Mucosa of rectum (tissue), 2 donors: ENCODE results near the gene WDR82.

Experiments
- H3K27ac ChIP-seq, 2 donors: one replicate each; pipeline ENCODE4 v1.7.0; 2013; ENCODE audit warnings: inconsistent platforms in 2 of 2, low read depth in 2 of 2, low read length in 2 of 2
- H3K27me3 ChIP-seq, 2 donors: one replicate each; pipeline ENCODE4 v1.7.0; 2013; ENCODE audit warnings: low read length in 2 of 2; ENCODE audit not compliant: control insufficient read depth in 2 of 2, insufficient read depth in 2 of 2
- H3K36me3 ChIP-seq, 2 donors: one replicate each; pipeline ENCODE4 v1.7.0; 2013; ENCODE audit warnings: low read length in 2 of 2; ENCODE audit not compliant: control insufficient read depth in 2 of 2, insufficient read depth in 2 of 2
- H3K4me1 ChIP-seq, 2 donors: one replicate each; pipeline ENCODE4 v1.7.0; 2013; ENCODE audit warnings: low read length in 2 of 2, mild to moderate bottlenecking in 1 of 2; ENCODE audit not compliant: control insufficient read depth in 2 of 2, insufficient read depth in 2 of 2
- H3K4me3 ChIP-seq, 2 donors: one replicate each; pipeline ENCODE4 v1.7.0; 2013; ENCODE audit warnings: low read length in 2 of 2
- H3K9ac ChIP-seq, 2 donors: one replicate each; pipeline ENCODE4 v1.7.0; 2013; ENCODE audit warnings: low read length in 2 of 2, low read depth in 1 of 2, mild to moderate bottlenecking in 1 of 2
- H3K9me3 ChIP-seq, 2 donors: one replicate each; pipeline ENCODE4 v1.7.0; 2013; ENCODE audit warnings: low read length in 2 of 2; ENCODE audit not compliant: control insufficient read depth in 2 of 2
- donor health status: healthy.
- donor health status: Normal muscosa, but diverticular disease.

Gene WDR82

GRCh38 chr3:52247409-52248164 is 30.9 kb downstream of the WDR82 start:
- peaks cover 11 to 17% of the 10 kb centered on the region in 2 donors for H3K4me1 ChIP-seq
- no peaks in the 10 kb centered on the region for H3K27me3 ChIP-seq
- no peak overlapping the region for H3K9ac ChIP-seq
- H3K36me3 ChIP-seq = peaks cover 11 to 19% of the 10 kb centered on the region in 2 donors
- H3K9me3 ChIP-seq = no peaks in the 10 kb centered on the region
- no peak overlapping the region for H3K27ac ChIP-seq
- peak overlapping the region in 1 of 2 donors; percentile 22 for H3K4me3 ChIP-seq

GRCh38 chr3:52246728-52247408 is 31.6 kb downstream of the WDR82 start:
- peaks cover 11 to 17% of the 10 kb centered on the region in 2 donors for H3K4me1 ChIP-seq
- peaks cover 11 to 19% of the 10 kb centered on the region in 2 donors for H3K36me3 ChIP-seq
- H3K27ac ChIP-seq = peak overlapping the region in 1 of 2 donors; percentile 87
- H3K4me3 ChIP-seq = peak overlapping the region; percentile 72 to 74
- no peak overlapping the region for H3K9ac ChIP-seq
- H3K27me3 ChIP-seq = no peaks in the 10 kb centered on the region
- no peaks in the 10 kb centered on the region for H3K9me3 ChIP-seq

- peak overlapping the region; percentile 75 to 83 for H3K9ac ChIP-seq
- H3K4me3 ChIP-seq = peak overlapping the region; percentile 72 to 74
- H3K36me3 ChIP-seq = peaks cover 11 to 16% of the 10 kb centered on the region in 2 donors
- H3K4me1 ChIP-seq = peaks cover 11 to 17% of the 10 kb centered on the region in 2 donors
- H3K9me3 ChIP-seq = no peaks in the 10 kb centered on the region
- no peaks in the 10 kb centered on the region for H3K27me3 ChIP-seq
- H3K27ac ChIP-seq = peak overlapping the region; percentile 61 to 87
These were observed 32.2 kb downstream of the WDR82 start for GRCh38 chr3:52246264-52246620.

- Histone ChIP-seq H3K4me3 (peak within 1 kb of the TSS; percentile 72 to 74), H3K27me3 (no peaks in the 10 kb centered on the region), H3K4me1 (peaks cover 11 to 17% of the 10 kb centered on the region in 2 donors), H3K9me3 (no peaks in the 10 kb centered on the region), H3K36me3 (peaks cover 11 to 13% of the 10 kb centered on the region in 2 donors), H3K27ac (peak within 1 kb of the TSS; percentile 72 to 87), H3K9ac (peak within 1 kb of the TSS; percentile 75 to 83)
These were observed 32.9 kb downstream of the WDR82 start, which contains the start of gene PPM1M for GRCh38 chr3:52245322-52246263. Gene PPM1M, plus strand, starts transcription at chr3:52245759. Its CDS starts 66 bp downstream, at chr3:52245825.

GRCh38 chr3:52243791-52244628 is 34.4 kb downstream of the WDR82 start:
- Histone ChIP-seq H3K27me3 (no peaks in the 10 kb centered on the region), H3K4me3 (no peak overlapping the region), H3K9me3 (no peaks in the 10 kb centered on the region), H3K27ac (peak overlapping the region in 1 of 2 donors; percentile 87), H3K36me3 (peaks cover 5% of the 10 kb centered on the region in 2 donors), H3K9ac (peak overlapping the region in 1 of 2 donors; percentile 32), H3K4me1 (peaks cover 18 to 20% of the 10 kb centered on the region in 2 donors)

- no peaks in the 10 kb centered on the region for H3K36me3 ChIP-seq
- peaks cover 34% of the 10 kb centered on the region in 2 donors for H3K4me1 ChIP-seq
- no peak overlapping the region for H3K27ac ChIP-seq
- H3K9ac ChIP-seq = no peak overlapping the region
- H3K4me3 ChIP-seq = no peak overlapping the region
- H3K9me3 ChIP-seq = no peaks in the 10 kb centered on the region
- H3K27me3 ChIP-seq = no peaks in the 10 kb centered on the region
These were observed 36.4 kb downstream of the WDR82 start for GRCh38 chr3:52242039-52242438.

GRCh38 chr3:52240886-52241370 is 37.5 kb downstream of the WDR82 start:
- Histone ChIP-seq H3K27ac (no peak overlapping the region), H3K9me3 (no peaks in the 10 kb centered on the region), H3K9ac (no peak overlapping the region), H3K4me3 (no peak overlapping the region), H3K36me3 (no peaks in the 10 kb centered on the region), H3K4me1 (peaks cover 34 to 38% of the 10 kb centered on the region in 2 donors), H3K27me3 (no peaks in the 10 kb centered on the region)

- peak overlapping the region in 1 of 2 donors; percentile 82 for H3K4me3 ChIP-seq
- no peak overlapping the region for H3K9ac ChIP-seq
- H3K27me3 ChIP-seq = no peaks in the 10 kb centered on the region
- H3K9me3 ChIP-seq = no peaks in the 10 kb centered on the region
- peak overlapping the region in 1 of 2 donors; percentile 18 for H3K27ac ChIP-seq
- peaks cover 36 to 38% of the 10 kb centered on the region in 2 donors for H3K4me1 ChIP-seq
- H3K36me3 ChIP-seq = no peaks in the 10 kb centered on the region
These were observed 38.2 kb downstream of the WDR82 start for GRCh38 chr3:52240059-52240885.
